Sigmoid colon (tissue), 7 donors: ENCODE measurements around the gene CACNG1. TPM values are rescaled to one million over a fixed set of nuclear protein-coding genes. Genes with fewer than 3 reads are reported as not detected.

ENCODE experiments used
- DNase-seq: peaks from one replicate; pipeline ENCODE4 v3.0.0-alpha.2; 2019
- H3K27ac ChIP-seq, 4 donors: fragments of 200-600 bp; sonication (generic); one replicate each; pipeline ENCODE4 v1.5.1; 2016 to 2019; ENCODE audit warnings: mild to moderate bottlenecking in 1 of 4
- H3K27me3 ChIP-seq, 3 donors: fragments of 200-600 bp; sonication (generic); one replicate each; pipeline ENCODE4 v1.5.1; 2019; ENCODE audit warnings: mild to moderate bottlenecking in 1 of 3
- H3K36me3 ChIP-seq, 4 donors: fragments of 200-600 bp; sonication (generic); one replicate each; pipeline ENCODE4 v1.5.1; 2016 to 2019
- H3K4me1 ChIP-seq, 4 donors: fragments of 200-600 bp; sonication (generic); one replicate each; pipeline ENCODE4 v1.5.1; 2017 to 2019
- H3K4me3 ChIP-seq, 4 donors: fragments of 200-600 bp; sonication (generic); one replicate each; pipeline ENCODE4 v1.5.1; 2017 to 2019; ENCODE audit warnings: mild to moderate bottlenecking in 2 of 4, moderate library complexity in 1 of 4
- H3K9me3 ChIP-seq, 4 donors: fragments of 200-600 bp in 3 of 4; sonication (generic) in 3 of 4; one replicate each; pipeline versions ENCODE4 v1.5.1 to v1.6.1; 2013 to 2019
- EP300 ChIP-seq, 4 donors: sonication (generic); formaldehyde crosslinking; IDR thresholded peaks; one replicate each; pipeline ENCODE4 v1.6.1; 2017; ENCODE audit warnings: antibody characterized with exemption in 4 of 4
- POLR2A ChIP-seq, 2 donors: fragments of 450-650 bp; IDR thresholded peaks; one replicate each; pipeline ENCODE4 v1.6.1; 2016; ENCODE audit warnings: antibody characterized with exemption in 2 of 2, mild to moderate bottlenecking in 2 of 2, moderate library complexity in 2 of 2
- POLR2AphosphoS5 ChIP-seq, 4 donors: sonication (generic); formaldehyde crosslinking; IDR thresholded peaks; one replicate each; pipeline ENCODE4 v1.6.1; 2017; ENCODE audit warnings: antibody characterized with exemption in 4 of 4
- WGBS, 2 donors: extraction: QIAGEN DNeasy Blood & Tissue Kit; methylation state at CpG; one replicate each; pipeline ENCODE4 v1.1.7; 2013; 5-methylcytosine and 5-hydroxymethylcytosine counted together
- intact Hi-C: fragments of 100-400 bp; cut with DNase I; formaldehyde crosslinking; loops from one replicate; pipeline ENCODE4 v1.15.1; 2023
- polyA plus RNA-seq, 3 donors: library from polyadenylated mRNA; stranded (reverse); fragments of 200-250 nt; gene quantifications; one replicate each; pipeline ENCODE4 v1.2.3, GENCODE V29; 2013
- total RNA-seq, 4 donors: library from RNA; depleted of rRNA; stranded (reverse); fragments of >200 nt; gene quantifications; one replicate each; pipeline ENCODE4 v1.1.0, GENCODE V29; 2016
- TF ChIP-seq, protein P1 (sequence below), 4 experiments: fragments of 450-650 bp in 3 of 4; fragments of 200-600 bp in 1 of 4; IDR thresholded peaks; one replicate each; pipeline ENCODE4 v1.5.1; 2016 to 2019; ENCODE audit warnings: antibody characterized with exemption in 4 of 4, mild to moderate bottlenecking in 3 of 4, moderate library complexity in 2 of 4
- donor health status: healthy with polysubstance abuse.
- donor health status: Bipolar disorder and iron deficiency.
- donor health status: healthy.

Gene CACNG1
- total and polyA plus RNA-seq, 7 donors = not detected

DNA sequence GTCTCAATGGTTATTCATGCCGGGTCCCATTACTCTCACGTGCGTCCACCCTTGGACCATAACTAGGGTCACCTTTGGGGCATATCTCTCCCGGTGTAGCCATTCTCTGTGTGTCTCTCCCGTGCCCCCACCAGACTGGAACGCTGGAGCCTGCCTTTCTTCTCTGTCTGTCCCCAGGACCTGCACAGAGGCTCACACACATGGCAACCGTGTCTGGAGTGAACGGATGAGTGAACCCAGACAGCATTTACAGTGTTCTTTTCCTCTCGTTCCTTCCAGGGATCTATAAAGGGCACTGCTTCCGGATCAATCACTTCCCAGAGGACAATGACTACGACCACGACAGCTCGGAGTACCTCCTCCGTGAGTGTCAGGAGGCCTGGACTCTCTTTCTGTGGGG lies 26.4 kb upstream of the CACNG1 start:
- no peaks in the 10 kb centered on the region for H3K27me3 ChIP-seq
- H3K36me3 ChIP-seq = no peaks in the 10 kb centered on the region
- no peak overlapping the region for H3K27ac ChIP-seq
- intact Hi-C loops = no loop called here
- WGBS, 2 donors = 88% methylated on average over 14 of the region's 14 CpGs
- no peaks in the 10 kb centered on the region for H3K9me3 ChIP-seq
- no peak for DNase-seq
- no peaks in the 10 kb centered on the region for H3K4me1 ChIP-seq
- H3K4me3 ChIP-seq = no peak overlapping the region
- TF ChIP-seq, protein P1, sequence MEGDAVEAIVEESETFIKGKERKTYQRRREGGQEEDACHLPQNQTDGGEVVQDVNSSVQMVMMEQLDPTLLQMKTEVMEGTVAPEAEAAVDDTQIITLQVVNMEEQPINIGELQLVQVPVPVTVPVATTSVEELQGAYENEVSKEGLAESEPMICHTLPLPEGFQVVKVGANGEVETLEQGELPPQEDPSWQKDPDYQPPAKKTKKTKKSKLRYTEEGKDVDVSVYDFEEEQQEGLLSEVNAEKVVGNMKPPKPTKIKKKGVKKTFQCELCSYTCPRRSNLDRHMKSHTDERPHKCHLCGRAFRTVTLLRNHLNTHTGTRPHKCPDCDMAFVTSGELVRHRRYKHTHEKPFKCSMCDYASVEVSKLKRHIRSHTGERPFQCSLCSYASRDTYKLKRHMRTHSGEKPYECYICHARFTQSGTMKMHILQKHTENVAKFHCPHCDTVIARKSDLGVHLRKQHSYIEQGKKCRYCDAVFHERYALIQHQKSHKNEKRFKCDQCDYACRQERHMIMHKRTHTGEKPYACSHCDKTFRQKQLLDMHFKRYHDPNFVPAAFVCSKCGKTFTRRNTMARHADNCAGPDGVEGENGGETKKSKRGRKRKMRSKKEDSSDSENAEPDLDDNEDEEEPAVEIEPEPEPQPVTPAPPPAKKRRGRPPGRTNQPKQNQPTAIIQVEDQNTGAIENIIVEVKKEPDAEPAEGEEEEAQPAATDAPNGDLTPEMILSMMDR (IDR thresholded peaks at IDR 0.05) = no peak
- TF ChIP-seq POLR2AphosphoS5 (IDR thresholded peaks at IDR 0.05) = no peak
- no peak for TF ChIP-seq EP300 (IDR thresholded peaks at IDR 0.05)
- TF ChIP-seq POLR2A (IDR thresholded peaks at IDR 0.05) = no peak

DNA sequence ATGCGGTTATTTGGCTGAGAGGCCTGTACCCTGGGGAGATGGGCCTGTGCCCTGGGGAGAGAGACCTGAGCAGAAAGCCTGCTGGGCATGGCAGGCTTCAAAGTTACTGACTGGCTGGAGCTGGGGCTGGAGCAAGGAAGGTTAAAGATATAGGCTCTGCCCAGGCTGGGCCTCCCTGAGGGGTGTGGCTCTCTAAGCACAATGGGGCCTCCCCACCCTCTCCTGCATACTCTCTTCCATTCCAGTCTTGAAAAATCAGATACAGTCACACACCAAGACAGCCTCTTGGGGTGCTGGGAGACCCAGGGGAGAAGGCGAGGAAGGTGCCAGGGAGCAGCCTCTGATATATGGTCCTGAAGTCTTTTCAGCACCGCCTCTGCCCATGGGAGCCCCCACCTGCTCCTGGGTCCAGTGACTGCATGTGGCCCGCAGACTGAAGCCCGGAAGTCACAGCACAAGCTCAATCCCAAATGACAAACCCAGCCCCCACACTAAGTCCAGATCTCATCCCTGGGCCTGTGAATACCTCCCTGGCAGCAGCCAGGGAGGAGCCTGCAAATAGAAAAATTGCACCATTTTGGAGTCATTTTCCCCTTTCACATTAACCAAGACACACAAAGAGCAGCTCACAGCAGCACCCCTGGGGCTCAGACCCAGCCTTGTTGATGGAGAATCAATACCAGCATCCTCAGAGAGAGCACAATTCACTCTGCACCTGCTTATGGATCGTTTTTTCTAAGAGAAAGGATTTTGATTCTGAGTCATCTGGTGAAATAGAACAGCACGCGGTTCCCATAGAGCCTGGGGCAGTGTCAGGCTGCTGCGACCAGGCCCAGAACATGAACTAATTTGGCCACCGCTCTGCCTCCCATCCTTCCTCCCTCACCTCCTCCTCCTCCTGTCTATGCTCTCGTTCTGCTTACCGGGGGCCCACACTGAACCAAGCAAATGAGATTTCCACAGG lies 25.6 kb upstream of the CACNG1 start:
- H3K9me3 ChIP-seq = no peaks in the 10 kb centered on the region
- WGBS, 2 donors = 87% methylated on average over 12 of the region's 12 CpGs
- no peaks in the 10 kb centered on the region for H3K27me3 ChIP-seq
- no peaks in the 10 kb centered on the region for H3K36me3 ChIP-seq
- no peak overlapping the region for H3K27ac ChIP-seq
- no peak overlapping the region for H3K4me3 ChIP-seq
- H3K4me1 ChIP-seq = no peaks in the 10 kb centered on the region
- no peak for DNase-seq
- TF ChIP-seq POLR2AphosphoS5 (IDR thresholded peaks at IDR 0.05) (no peak), POLR2A (IDR thresholded peaks at IDR 0.05) (no peak), EP300 (IDR thresholded peaks at IDR 0.05) (no peak)
- TF ChIP-seq, protein P1 (IDR thresholded peaks at IDR 0.05) = no peak
- intact Hi-C loops = no loop called here

- intact Hi-C loops = no loop called here
- no peaks in the 10 kb centered on the region for H3K27me3 ChIP-seq
- no peak for DNase-seq
- no peak overlapping the region for H3K4me3 ChIP-seq
- no peak overlapping the region for H3K27ac ChIP-seq
- TF ChIP-seq EP300 (IDR thresholded peaks at IDR 0.05) (no peak), POLR2AphosphoS5 (IDR thresholded peaks at IDR 0.05) (no peak), POLR2A (IDR thresholded peaks at IDR 0.05) (no peak)
- TF ChIP-seq, protein P1 (IDR thresholded peaks at IDR 0.05) = no peak
- whole genome bisulfite sequencing, 2 donors = 58 to 71% methylated on average over 8 of the region's 8 CpGs
- no peaks in the 10 kb centered on the region for H3K9me3 ChIP-seq
- no peaks in the 10 kb centered on the region for H3K4me1 ChIP-seq
- H3K36me3 ChIP-seq = no peaks in the 10 kb centered on the region
Measured at GRCh38 chr17:67019809-67020208, 24.5 kb upstream of the CACNG1 start.

DNA sequence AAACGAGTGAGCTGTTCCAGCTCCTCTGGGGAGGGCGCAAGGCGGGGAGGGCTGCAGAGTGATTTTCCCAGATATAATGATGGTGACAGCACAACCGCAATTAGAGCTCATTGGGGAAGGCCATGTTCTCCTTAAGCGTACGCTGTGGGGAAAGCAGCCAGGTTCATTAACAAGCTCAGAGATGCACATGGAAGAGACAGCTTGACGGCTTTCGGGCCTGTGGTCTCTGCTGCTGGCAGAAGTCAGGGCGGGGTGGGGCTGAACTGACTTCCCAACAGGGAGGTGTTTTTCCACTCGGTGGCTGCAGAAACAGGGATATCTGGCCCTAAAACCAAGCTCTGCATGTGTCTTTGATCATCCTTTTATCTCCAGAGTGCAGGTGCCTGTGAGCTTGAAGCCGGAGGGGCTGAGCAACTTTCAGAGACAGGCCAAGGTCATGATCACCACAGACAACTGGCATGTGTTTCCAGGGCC lies 24.0 kb upstream of the CACNG1 start:
- DNase-seq = no peak
- Histone ChIP-seq H3K9me3 (no peaks in the 10 kb centered on the region), H3K36me3 (no peaks in the 10 kb centered on the region), H3K4me1 (no peaks in the 10 kb centered on the region), H3K27me3 (no peaks in the 10 kb centered on the region), H3K4me3 (no peak overlapping the region), H3K27ac (no peak overlapping the region)
- TF ChIP-seq POLR2AphosphoS5 (IDR thresholded peaks at IDR 0.05) = no peak
- TF ChIP-seq POLR2A (IDR thresholded peaks at IDR 0.05) = no peak
- TF ChIP-seq EP300 (IDR thresholded peaks at IDR 0.05) = no peak
- TF ChIP-seq, protein P1 (IDR thresholded peaks at IDR 0.05) = no peak
- WGBS, 2 donors = 84 to 85% methylated on average over 11 of the region's 11 CpGs
- intact Hi-C loops = no loop called here
